Small intestine (tissue), 7 donors: ENCODE measurements around the gene CLDN9. TPM values are rescaled to one million over a fixed set of nuclear protein-coding genes. Genes with fewer than 3 reads are reported as not detected.

Experiments used
- DNase-seq, 2 donors: peaks; one replicate each; pipeline versions ENCODE4 v3.0.0 to v3.0.0-alpha.2; 2013
- FAIRE-seq: peaks from 2 replicates; lab custom pipeline; 2012; peaks lifted over from hg19 to GRCh38; lab: Jason Lieb, UNC
- H3K27ac ChIP-seq, 3 donors: one replicate each; pipeline ENCODE4 v1.5.1; 2013; ENCODE audit warnings: low read length in 2 of 3, mild to moderate bottlenecking in 2 of 3, control low read depth in 1 of 3, inconsistent platforms in 1 of 3, low read depth in 1 of 3, moderate library complexity in 1 of 3
- H3K27me3 ChIP-seq, 3 donors: one replicate each; pipeline ENCODE4 v1.6.1; 2013; ENCODE audit warnings: low read length in 3 of 3, inconsistent platforms in 1 of 3; ENCODE audit not compliant: control insufficient read depth in 3 of 3, insufficient read depth in 3 of 3
- H3K36me3 ChIP-seq, 3 donors: one replicate each; pipeline ENCODE4 v1.6.1; 2013; ENCODE audit warnings: low read length in 3 of 3, inconsistent platforms in 1 of 3, low read depth in 1 of 3, mild to moderate bottlenecking in 1 of 3, moderate library complexity in 1 of 3; ENCODE audit not compliant: control insufficient read depth in 3 of 3, insufficient read depth in 2 of 3
- H3K4me1 ChIP-seq, 3 donors: one replicate each; pipeline ENCODE4 v1.6.1; 2013; ENCODE audit warnings: low read length in 2 of 3, inconsistent platforms in 1 of 3, low read depth in 1 of 3, mild to moderate bottlenecking in 1 of 3, moderate library complexity in 1 of 3; ENCODE audit not compliant: control insufficient read depth in 3 of 3, insufficient read depth in 2 of 3
- H3K4me3 ChIP-seq, 3 donors: one replicate each; pipeline ENCODE4 v1.5.1; 2013; ENCODE audit warnings: low read length in 3 of 3, control low read depth in 1 of 3, inconsistent platforms in 1 of 3, low read depth in 1 of 3, mild to moderate bottlenecking in 1 of 3, moderate library complexity in 1 of 3
- H3K9me3 ChIP-seq, 2 donors: one replicate each; pipeline ENCODE4 v1.6.1; 2013; ENCODE audit warnings: low read depth in 1 of 2, low read length in 1 of 2; ENCODE audit not compliant: control insufficient read depth in 2 of 2, insufficient read depth in 1 of 2
- WGBS, 3 donors: extraction: QIAGEN DNeasy Blood & Tissue Kit; methylation state at CpG; one replicate each; pipeline ENCODE4 v1.1.7; 2013; 5-methylcytosine and 5-hydroxymethylcytosine counted together
- polyA plus RNA-seq, 4 donors: library from polyadenylated mRNA; stranded (reverse) in 3 of 4; unstranded in 1 of 4; fragments of 200-250 nt in 3 of 4; fragments of 120-200 nt in 1 of 4; gene quantifications; one replicate each; pipeline versions ENCODE4 v1.2.1 to v1.2.3, GENCODE V29; 2013
- donor health status: healthy with polysubstance abuse.
- donor health status: control.
- donor health status: control.
- donor health status: Bipolar disorder and iron deficiency.
- donor health status: healthy.

CLDN9 gene
- polyA plus RNA-seq, 4 donors: 0.76 to 2.7 (median 0.99) TPM

DNA sequence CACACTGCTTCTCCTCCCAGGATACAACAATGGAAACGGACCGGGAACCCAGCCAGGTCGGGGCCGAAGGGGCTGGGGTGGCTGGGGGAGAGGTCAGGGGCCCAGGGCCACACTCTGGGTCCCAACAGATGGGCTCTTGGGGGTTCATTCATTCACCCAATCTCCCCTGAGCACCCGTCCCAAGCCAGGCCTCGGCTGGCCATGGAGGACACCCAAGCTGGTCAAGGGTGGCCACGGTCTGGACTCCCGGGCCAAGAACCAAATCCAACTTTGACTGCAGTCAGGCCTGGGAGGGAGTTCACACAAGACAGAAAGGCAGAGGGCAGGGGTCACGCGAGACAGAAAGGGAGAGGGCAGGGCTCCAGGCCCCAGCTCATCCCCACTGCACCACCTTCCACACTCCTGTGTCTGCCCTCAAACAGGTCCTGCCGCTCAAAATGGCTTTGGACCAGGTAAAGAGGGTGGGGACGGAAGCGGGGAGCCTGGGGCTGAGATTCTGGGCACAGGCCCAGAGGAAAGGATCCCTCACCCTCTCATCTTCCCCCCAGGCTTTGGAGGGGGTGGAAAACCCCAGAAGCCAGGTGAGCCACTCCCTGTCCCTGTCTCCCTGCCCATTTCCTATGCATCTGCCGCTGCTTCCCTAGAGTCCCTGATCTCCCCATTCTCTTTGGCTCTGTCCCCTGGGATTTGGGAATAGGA lies 20.2 kb upstream of the CLDN9 start:
- Histone ChIP-seq H3K27me3 (peaks cover 0 to 4% (median 0%) of the 10 kb centered on the region in 3 donors), H3K27ac (no peak overlapping the region)
- no peak for FAIRE-seq

DNA sequence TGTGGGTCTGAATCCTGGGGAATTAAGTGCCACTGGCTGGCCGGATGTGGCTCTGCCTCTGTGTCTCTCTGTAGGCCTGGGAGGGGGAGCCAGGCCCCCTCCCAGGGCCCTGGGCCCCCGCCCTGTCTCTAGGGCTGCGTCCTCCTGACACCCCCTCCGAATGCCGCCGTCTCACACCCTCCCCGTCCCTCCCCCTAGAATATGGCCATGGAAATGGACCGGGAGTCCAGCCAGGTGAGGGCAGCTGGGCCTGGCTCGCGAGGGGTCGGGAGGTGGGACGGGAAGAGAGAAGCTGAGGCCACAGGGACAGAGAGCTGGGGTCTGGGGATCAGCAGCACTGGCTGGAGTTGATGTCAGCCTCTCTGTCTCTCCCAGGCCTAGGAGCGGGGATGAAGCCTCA lies 16.4 kb upstream of the CLDN9 start:
- H3K4me1 ChIP-seq: no peaks in the 10 kb centered on the region
- DNase-seq: no peak
- no peak for FAIRE-seq
- 77 to 93% (median 81%) methylated on average over 12 to 13 of the region's 13 CpGs for WGBS, 3 donors
- H3K27ac ChIP-seq: no peak overlapping the region
- no peaks in the 10 kb centered on the region for H3K27me3 ChIP-seq
- H3K9me3 ChIP-seq: no peaks in the 10 kb centered on the region
- no peak overlapping the region for H3K4me3 ChIP-seq
- peaks cover 0 to 47% (median 0%) of the 10 kb centered on the region in 3 donors for H3K36me3 ChIP-seq

More for the DNA sequence above, 20.2 kb upstream of the CLDN9 start:
- DNase-seq: no peak
- Histone ChIP-seq H3K4me3 (no peak overlapping the region), H3K4me1 (no peaks in the 10 kb centered on the region), H3K36me3 (peaks cover 0 to 15% (median 0%) of the 10 kb centered on the region in 3 donors), H3K9me3 (no peaks in the 10 kb centered on the region)
- WGBS, 3 donors: 82 to 86% (median 84%) methylated on average over 12 to 14 of the region's 14 CpGs

GRCh38 chr16:2999929-3000328 lies 12.8 kb upstream of the CLDN9 start:
- H3K9me3 ChIP-seq: no peaks in the 10 kb centered on the region
- no peaks in the 10 kb centered on the region for H3K27me3 ChIP-seq
- 88 to 93% (median 92%) methylated on average over 6 of the region's 6 CpGs for WGBS, 3 donors
- H3K4me3 ChIP-seq: no peak overlapping the region
- H3K4me1 ChIP-seq: no peaks in the 10 kb centered on the region
- DNase-seq: no peak
- H3K36me3 ChIP-seq: peaks cover 0 to 43% (median 0%) of the 10 kb centered on the region in 3 donors
- FAIRE-seq: no peak
- no peak overlapping the region for H3K27ac ChIP-seq

DNA sequence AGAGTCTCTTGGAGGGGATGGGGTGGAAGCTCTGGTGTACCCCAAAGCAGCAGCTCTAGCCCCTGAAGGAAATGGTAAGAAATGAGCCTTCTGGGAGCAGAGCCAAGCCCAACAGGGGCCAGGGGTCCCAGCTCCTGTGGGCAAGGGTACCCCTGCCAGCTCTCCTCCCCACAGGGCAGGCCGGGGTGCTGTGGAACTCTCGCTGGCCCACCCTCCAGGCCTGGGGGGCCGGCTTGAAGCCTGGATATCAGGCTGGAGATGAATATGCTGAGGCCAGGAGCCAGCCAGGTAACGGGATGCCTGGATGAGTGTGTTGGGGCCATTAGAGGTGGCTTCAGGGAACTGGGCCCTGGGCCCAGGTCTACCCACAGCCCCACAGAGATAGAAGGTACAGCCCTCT lies 12.2 kb upstream of the CLDN9 start:
- Histone ChIP-seq H3K4me1 (no peaks in the 10 kb centered on the region), H3K4me3 (no peak overlapping the region), H3K36me3 (peaks cover 0 to 43% (median 0%) of the 10 kb centered on the region in 3 donors), H3K9me3 (no peaks in the 10 kb centered on the region), H3K27ac (no peak overlapping the region), H3K27me3 (no peaks in the 10 kb centered on the region)
- FAIRE-seq (no peak), DNase-seq (no peak)
- WGBS, 3 donors: 76 to 87% (median 84%) methylated on average over 4 of the region's 4 CpGs

- no peak for FAIRE-seq
- 79 to 91% (median 90%) methylated on average over 12 of the region's 12 CpGs for WGBS, 3 donors
- no peak for DNase-seq
- Histone ChIP-seq H3K36me3 (peaks cover 0 to 48% (median 0%) of the 10 kb centered on the region in 3 donors), H3K9me3 (no peaks in the 10 kb centered on the region), H3K27ac (no peak overlapping the region), H3K4me3 (no peak overlapping the region), H3K27me3 (no peaks in the 10 kb centered on the region), H3K4me1 (no peaks in the 10 kb centered on the region)
Observed at GRCh38 chr16:3001316-3001715, 11.4 kb upstream of the CLDN9 start.

DNA sequence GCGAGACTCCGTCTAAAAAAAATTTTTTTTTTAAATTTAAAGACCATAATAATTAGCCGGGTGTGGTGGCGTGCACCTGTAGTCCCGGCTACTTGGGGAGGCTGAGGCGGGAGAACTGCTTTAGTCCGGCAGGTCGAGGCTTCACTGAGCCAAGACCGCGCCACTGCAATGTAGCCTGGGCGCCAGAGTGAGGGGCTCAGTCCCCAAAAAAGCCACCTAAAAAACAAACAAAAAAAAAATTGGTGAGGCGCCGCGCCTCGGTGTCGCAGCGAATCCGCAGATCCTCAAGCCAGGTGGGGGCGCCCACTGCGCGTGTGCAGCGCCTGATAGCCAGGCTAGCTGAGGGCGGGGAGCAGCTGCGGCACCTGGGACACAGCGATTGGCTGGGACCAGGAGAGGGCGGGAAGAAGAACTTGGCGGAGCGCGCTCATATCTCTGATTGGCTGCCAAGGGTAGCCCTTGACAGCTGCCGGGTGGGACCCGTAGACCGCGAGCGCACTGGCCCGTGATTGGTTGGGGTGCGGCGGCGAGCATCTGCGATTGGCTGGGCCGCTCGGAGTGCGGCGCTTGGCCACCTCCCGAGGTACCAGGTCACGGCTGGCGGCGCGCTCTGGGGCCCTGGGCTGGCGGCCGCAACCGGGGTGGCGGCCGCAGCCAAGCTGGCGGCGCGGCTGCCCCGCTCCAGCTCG lies 9.0 kb upstream of the CLDN9 start:
- H3K9me3 ChIP-seq: no peaks in the 10 kb centered on the region
- peak overlapping the region in 2 of 3 donors; percentile 46 to 93 for H3K27ac ChIP-seq
- H3K4me3 ChIP-seq: peak overlapping the region in 1 of 3 donors; percentile 91
- FAIRE-seq (no peak), DNase-seq (peak; percentile 99 to 100)
- peaks cover 5 to 12% (median 7%) of the 10 kb centered on the region in 3 donors for H3K4me1 ChIP-seq
- H3K36me3 ChIP-seq: peaks cover 0 to 45% (median 0%) of the 10 kb centered on the region in 3 donors
- 4 to 6% (median 6%) methylated on average over 34 to 58 of the region's 58 CpGs for WGBS, 3 donors
- no peaks in the 10 kb centered on the region for H3K27me3 ChIP-seq

DNA sequence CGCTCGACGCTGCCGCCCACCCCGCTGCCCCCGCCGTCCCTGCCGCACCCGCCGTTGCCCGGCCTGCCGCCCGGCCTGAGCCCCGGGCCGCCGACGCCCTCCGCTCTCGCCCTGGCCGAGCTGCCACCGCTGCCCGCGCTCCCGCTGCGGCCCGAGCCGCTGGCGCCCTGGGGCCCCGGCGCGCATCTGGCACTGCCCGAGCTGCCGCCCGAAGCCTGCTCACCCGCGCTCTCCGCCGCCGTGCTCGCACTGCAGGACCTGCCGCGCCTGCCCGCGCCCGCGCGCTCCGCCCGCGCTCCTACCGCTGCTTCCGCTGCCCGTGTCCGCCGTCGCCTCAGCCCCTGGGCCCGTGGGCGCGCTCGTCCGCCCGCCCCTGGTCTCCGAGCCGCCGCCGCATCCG lies 8.4 kb upstream of the CLDN9 start:
- Histone ChIP-seq H3K4me3 (peak overlapping the region in 2 of 3 donors; percentile 55 to 91), H3K36me3 (peaks cover 0 to 39% (median 0%) of the 10 kb centered on the region in 3 donors), H3K27ac (peak overlapping the region in 2 of 3 donors; percentile 46 to 93), H3K4me1 (peaks cover 5 to 18% (median 7%) of the 10 kb centered on the region in 3 donors), H3K27me3 (no peaks in the 10 kb centered on the region), H3K9me3 (no peaks in the 10 kb centered on the region)
- WGBS, 3 donors: 1% methylated on average over 10 to 67 of the region's 67 CpGs
- FAIRE-seq: no peak
- DNase-seq: peak; percentile 18 to 64

DNA sequence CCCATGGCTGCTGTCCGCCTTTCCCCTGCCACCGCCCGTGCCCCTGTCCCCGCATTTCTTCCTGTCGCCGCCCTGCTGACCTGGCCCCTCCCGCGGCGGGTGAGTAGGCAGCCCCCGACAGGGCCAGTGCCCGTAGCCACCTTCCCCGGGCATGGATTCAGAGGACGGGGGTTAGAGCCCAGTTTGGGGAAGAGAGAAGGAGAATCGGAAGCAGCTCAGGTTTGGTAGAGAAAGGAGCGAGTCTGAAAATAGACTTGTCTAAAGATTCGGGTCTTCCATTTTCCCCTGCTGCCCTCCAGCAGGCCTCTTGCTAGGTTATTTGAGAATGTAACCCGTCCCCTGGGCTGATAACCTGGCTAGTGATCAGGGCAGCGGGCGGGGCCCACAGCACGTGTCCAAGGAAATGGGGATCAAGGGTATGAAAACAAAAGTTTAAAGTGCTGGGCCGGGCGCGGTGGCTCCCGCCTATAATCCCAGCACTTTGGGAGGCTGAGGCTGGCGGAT lies 7.9 kb upstream of the CLDN9 start:
- peak overlapping the region; percentile 55 to 91 (median 76) for H3K4me3 ChIP-seq
- H3K27ac ChIP-seq: peak overlapping the region; percentile 92 to 98 (median 97)
- peak; percentile 78 to 79 for DNase-seq
- FAIRE-seq: no peak
- H3K36me3 ChIP-seq: peaks cover 0 to 34% (median 0%) of the 10 kb centered on the region in 3 donors
- 2 to 15% (median 9%) methylated on average over 22 to 25 of the region's 25 CpGs for WGBS, 3 donors
- H3K4me1 ChIP-seq: peaks cover 5 to 23% (median 7%) of the 10 kb centered on the region in 3 donors
- no peaks in the 10 kb centered on the region for H3K9me3 ChIP-seq
- peaks cover 0 to 3% (median 0%) of the 10 kb centered on the region in 3 donors for H3K27me3 ChIP-seq
